Mesothelial cell of epicardium (in vitro differentiated cells): ENCODE results near the gene PGD. TPM values are rescaled to one million over a fixed set of nuclear protein-coding genes. Genes with fewer than 3 reads are reported as not detected.
"Not testable (repeated sequence)": the region's sequence is repeated elsewhere in the genome, so short reads cannot be mapped to it uniquely, and the experiment has no call there.

Experiments used
- DNase-seq, 2 experiments: peaks; one replicate each; pipeline ENCODE4 v3.0.0; 2021; ENCODE audit warnings: low spot score in 2 of 2; ENCODE audit not compliant: unreplicated experiment in 2 of 2
- H3K27ac Mint-ChIP-seq: 2 replicates; pipeline ENCODE4 v1.8.0; 2021; ENCODE audit warnings: mixed read lengths
- H3K27me3 Mint-ChIP-seq: 2 replicates; pipeline ENCODE4 v1.8.0; 2021; ENCODE audit warnings: low read depth, mixed read lengths
- H3K36me3 Mint-ChIP-seq: 2 replicates; pipeline ENCODE4 v1.8.0; 2021; ENCODE audit warnings: mixed read lengths
- H3K4me1 Mint-ChIP-seq: 2 replicates; pipeline ENCODE4 v1.8.0; 2021; ENCODE audit warnings: mixed read lengths
- H3K4me3 Mint-ChIP-seq: 2 replicates; pipeline ENCODE4 v1.8.0; 2021; ENCODE audit warnings: mild to moderate bottlenecking, moderate library complexity, mixed read lengths
- H3K9me3 Mint-ChIP-seq: 2 replicates; pipeline ENCODE4 v1.8.0; 2021; ENCODE audit warnings: mixed read lengths
- total RNA-seq: library from RNA; stranded (reverse); gene quantifications from 3 replicates; pipeline ENCODE4 v1.2.1, GENCODE V29; 2021
- TF ChIP-seq, protein P1 (sequence below): fragments of 200-600 bp; sonication (generic); IDR thresholded peaks from one replicate; pipeline ENCODE4 v1.5.0; 2021; ENCODE audit warnings: antibody characterized with exemption; ENCODE audit not compliant: unreplicated experiment

PGD gene
- total RNA-seq, 1 donor from 2014 or later, result 167 TPM

DNA sequence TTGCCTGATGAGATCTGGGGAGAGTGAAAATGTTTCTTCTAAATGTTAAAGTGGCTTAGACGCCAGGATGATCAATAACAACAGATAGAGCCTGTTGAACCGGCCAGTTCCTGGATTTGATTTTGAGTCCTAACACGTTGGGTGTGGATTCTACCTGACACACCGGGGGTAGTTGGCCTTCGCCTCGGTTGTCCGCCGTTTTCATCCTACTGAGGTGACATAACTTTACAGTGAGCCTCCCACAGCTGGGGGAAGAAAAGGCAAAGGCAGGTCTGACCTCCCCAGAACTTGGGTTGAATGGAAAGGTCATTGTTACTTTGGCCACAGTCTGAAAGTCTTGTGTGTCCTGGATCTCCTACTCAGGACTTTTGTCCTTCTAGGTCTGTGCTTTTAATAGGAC, 1.1 kb downstream of the PGD start:
- TF ChIP-seq, protein P1, sequence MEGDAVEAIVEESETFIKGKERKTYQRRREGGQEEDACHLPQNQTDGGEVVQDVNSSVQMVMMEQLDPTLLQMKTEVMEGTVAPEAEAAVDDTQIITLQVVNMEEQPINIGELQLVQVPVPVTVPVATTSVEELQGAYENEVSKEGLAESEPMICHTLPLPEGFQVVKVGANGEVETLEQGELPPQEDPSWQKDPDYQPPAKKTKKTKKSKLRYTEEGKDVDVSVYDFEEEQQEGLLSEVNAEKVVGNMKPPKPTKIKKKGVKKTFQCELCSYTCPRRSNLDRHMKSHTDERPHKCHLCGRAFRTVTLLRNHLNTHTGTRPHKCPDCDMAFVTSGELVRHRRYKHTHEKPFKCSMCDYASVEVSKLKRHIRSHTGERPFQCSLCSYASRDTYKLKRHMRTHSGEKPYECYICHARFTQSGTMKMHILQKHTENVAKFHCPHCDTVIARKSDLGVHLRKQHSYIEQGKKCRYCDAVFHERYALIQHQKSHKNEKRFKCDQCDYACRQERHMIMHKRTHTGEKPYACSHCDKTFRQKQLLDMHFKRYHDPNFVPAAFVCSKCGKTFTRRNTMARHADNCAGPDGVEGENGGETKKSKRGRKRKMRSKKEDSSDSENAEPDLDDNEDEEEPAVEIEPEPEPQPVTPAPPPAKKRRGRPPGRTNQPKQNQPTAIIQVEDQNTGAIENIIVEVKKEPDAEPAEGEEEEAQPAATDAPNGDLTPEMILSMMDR, result no peak
- peaks cover 23% of the 10 kb centered on the region for H3K4me1 Mint-ChIP-seq
- H3K4me3 Mint-ChIP-seq, result peak overlapping the region; percentile 92
- peak overlapping the region; percentile 93 for H3K27ac Mint-ChIP-seq
- H3K36me3 Mint-ChIP-seq, result peaks cover 19% of the 10 kb centered on the region
- no peaks in the 10 kb centered on the region for H3K9me3 Mint-ChIP-seq
- no peaks in the 10 kb centered on the region for H3K27me3 Mint-ChIP-seq
- DNase-seq, result no peak

DNA sequence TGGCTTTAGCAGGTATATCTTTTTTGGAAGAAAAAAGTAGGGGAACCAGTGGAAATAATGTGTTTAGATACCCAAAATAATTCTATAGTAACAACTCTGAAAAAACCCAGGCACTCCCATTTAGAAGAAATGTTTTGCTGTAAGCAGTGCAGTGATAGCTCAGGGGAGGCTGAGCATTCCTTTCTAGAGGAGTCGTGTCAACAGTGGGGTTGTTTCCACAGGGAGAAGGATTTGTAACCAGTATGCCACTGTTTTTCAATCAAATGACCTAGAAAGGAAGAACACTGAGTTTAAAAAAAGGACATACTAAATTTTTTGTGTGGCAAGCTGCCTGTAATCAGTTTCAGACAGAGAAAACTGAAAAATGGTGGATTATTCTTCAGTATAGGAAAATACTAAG, 2.4 kb downstream of the PGD start:
- Mint-ChIP-seq H3K9me3 (no peaks in the 10 kb centered on the region), H3K4me1 (peaks cover 23% of the 10 kb centered on the region), H3K27ac (peak overlapping the region; percentile 50), H3K36me3 (peaks cover 19% of the 10 kb centered on the region), H3K27me3 (no peaks in the 10 kb centered on the region), H3K4me3 (no peak overlapping the region)
- TF ChIP-seq, protein P1, result no peak
- DNase-seq, result no peak

DNA sequence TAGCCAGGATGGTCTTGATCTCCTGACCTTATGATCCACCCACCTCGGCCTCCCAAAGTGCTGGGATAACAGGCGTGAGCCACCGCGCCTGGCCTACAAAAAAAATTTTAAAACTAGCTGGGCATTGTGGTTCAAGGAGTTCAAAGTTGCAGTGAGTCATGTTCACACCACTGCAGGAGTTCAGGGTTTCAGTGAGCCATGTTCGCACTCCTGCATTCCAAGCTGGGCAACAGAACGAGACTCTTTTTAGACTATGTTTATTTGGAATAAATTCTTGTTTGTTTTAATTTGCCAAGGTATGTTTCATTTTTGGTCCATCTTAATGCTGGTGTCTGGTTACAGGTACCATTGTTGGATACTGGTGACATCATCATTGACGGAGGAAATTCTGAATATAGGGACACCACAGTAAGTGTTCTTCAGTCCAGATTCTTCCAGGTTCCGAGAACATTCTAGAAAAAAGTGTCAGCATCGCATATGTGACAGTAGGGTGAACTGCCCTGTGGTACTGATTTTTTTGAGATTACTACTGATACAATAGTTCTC, 3.9 kb downstream of the PGD start:
- peaks cover 23% of the 10 kb centered on the region for H3K4me1 Mint-ChIP-seq
- no peak overlapping the region for H3K27ac Mint-ChIP-seq
- TF ChIP-seq, protein P1, result no peak
- DNase-seq, result no peak
- H3K36me3 Mint-ChIP-seq, result peaks cover 28% of the 10 kb centered on the region
- no peaks in the 10 kb centered on the region for H3K9me3 Mint-ChIP-seq
- H3K27me3 Mint-ChIP-seq, result no peaks in the 10 kb centered on the region
- H3K4me3 Mint-ChIP-seq, result no peak overlapping the region

DNA sequence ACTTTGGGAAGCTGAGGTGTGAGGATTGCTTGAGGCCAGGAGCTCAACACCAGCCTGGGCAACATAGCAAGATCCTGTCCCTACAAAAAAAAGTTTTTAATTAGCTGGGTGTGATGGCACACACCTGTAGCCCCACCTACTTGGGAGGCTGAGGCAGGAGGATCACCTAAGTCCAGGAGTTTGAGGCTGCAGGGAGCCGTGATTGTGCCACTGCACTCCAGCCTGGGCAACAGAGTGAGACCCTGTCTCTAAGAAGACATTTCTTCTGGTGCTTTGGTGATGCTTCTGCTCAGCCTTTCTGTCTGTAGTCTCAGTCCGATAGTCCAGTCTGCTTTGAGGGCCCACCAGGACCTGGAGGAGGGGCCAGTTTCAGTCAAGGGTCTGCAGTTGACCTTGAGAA, 8.3 kb downstream of the PGD start:
- Mint-ChIP-seq H3K4me3 (no peak overlapping the region), H3K27me3 (no peaks in the 10 kb centered on the region), H3K4me1 (no peaks in the 10 kb centered on the region), H3K36me3 (peaks cover 46% of the 10 kb centered on the region), H3K27ac (no peak overlapping the region), H3K9me3 (no peaks in the 10 kb centered on the region)
- DNase-seq, result no peak
- TF ChIP-seq, protein P1, result no peak

DNA sequence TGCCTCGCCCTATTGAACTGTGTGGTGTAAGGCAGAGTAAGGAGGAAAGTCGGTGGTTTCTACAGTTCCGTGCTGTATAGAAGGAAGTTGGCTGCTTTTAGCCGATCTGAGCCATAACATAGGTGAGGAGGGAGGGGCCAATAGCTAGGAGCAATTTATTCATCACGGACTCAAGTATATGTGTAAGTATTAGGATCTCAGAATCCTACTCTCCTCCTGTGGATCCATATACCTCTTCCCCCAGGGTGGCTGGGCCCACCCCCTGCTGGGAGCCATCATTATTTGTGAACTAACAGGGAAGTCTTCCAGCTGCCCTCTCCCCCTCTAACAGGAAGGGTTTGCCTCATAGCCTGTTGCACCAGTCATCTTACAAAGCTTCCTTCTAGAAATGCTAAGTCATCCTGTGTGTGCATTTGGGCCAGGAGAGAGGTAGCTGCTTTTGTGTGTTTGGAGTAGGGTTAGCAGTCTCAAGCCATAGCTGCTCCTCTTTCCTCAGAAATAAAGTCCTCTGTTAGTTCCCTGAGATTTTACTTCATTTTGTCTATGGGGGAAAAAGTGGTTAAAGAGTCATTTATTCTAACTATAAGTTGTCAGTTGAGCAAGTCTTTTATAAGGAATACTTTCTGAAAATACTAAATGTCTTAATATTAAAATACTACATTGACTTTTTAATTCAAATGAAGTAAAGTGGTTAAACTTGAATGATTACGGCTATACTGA, 16.5 kb downstream of the PGD start:
- no peak for DNase-seq
- Mint-ChIP-seq H3K27ac (peak overlapping the region; percentile 66), H3K27me3 (no peaks in the 10 kb centered on the region)

DNA sequence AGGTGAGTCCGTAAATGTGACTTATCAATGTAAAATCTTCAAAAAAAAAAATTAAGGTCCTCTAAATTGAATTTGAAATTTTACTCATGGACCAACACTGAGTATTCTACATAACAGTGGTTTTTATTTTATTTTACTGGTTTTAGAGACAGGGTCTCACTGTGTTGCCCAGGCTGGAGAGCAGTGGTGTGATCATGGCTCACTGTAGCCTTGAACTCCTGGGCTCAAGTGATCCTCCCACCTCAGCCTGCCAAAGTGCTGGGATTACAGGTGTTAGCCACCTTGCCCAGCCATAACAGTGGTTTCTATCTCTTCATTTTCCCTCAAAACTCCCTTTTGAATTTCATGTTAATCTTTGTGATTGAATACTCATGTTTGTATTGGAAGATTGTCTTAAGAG, 17.1 kb downstream of the PGD start:
- H3K36me3 Mint-ChIP-seq, result peaks cover 66% of the 10 kb centered on the region
- H3K9me3 Mint-ChIP-seq, H3K27me3 Mint-ChIP-seq, H3K4me1 Mint-ChIP-seq, H3K4me3 Mint-ChIP-seq, DNase-seq, H3K27ac Mint-ChIP-seq: not testable (repeated sequence)

More for the DNA sequence above, 16.5 kb downstream of the PGD start:
- Mint-ChIP-seq H3K36me3 (peaks cover 67% of the 10 kb centered on the region), H3K4me1 (no peaks in the 10 kb centered on the region), H3K4me3 (no peak overlapping the region), H3K9me3 (no peaks in the 10 kb centered on the region)
- TF ChIP-seq, protein P1, result no peak

DNA sequence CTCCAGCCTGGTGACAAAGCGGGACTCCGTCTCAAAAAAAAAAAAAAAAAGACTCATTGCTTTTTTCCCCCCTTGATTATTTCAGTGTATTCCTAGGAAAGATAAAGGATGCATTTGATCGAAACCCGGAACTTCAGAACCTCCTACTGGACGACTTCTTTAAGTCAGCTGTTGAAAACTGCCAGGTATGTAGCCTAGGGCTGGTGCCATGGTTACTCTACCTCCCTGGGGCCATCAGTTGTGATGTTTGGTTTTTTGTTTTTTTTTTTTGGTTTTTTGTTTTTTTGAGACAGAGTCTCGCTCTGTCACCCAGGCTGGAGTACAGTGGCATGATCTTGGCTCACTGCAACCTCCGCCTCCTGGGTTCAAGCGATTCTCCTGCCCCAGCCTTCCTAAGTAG, 19.9 kb downstream of the PGD start:
- not testable (repeated sequence) for H3K27me3 Mint-ChIP-seq, H3K9me3 Mint-ChIP-seq, H3K4me3 Mint-ChIP-seq, H3K4me1 Mint-ChIP-seq, DNase-seq, H3K27ac Mint-ChIP-seq
- H3K36me3 Mint-ChIP-seq, result peaks cover 46% of the 10 kb centered on the region
